EH (cell line): ENCODE data around the gene TMEM204.

ENCODE experiments used
- DNase-seq: peaks from one replicate; pipeline ENCODE4 v3.0.0-alpha.2; 2015; ENCODE audit warnings: low read depth

Gene TMEM204

DNA sequence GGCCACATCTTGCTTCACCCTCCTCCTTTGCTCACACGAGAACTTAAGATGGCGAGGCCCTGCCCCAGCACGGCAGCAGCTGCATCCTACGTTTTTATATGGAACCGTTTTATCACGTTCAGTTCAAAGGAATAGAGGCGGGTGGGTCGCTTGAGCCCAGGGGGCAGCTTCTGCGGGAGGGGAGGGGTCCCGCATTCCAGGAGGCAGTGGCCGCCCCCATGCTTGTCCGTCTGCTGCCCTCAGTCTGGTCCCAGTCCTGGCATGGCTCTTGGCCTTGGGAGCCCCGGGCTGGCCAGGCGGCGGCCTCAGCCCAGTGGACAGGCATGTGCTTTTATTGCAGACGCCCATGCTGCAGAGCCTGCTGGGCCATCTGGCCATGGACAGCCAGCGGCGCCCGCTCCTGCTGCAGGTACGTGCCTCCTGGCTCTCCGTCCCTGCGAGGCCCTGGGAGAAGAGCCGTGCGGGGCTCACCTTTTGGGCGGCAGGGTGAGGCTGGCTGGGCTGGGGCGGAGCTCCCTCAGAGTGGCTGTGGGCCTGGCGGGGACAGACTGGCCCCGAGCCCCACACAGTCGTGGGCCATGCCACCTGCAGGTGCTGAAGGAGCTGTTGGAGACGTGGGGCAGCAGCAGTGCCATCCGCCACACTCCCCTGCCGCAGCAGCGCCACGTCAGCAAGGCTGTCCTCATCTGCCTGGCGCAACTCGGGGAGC is 33.6 kb upstream of the TMEM204 start:
- no peak for DNase-seq

DNA sequence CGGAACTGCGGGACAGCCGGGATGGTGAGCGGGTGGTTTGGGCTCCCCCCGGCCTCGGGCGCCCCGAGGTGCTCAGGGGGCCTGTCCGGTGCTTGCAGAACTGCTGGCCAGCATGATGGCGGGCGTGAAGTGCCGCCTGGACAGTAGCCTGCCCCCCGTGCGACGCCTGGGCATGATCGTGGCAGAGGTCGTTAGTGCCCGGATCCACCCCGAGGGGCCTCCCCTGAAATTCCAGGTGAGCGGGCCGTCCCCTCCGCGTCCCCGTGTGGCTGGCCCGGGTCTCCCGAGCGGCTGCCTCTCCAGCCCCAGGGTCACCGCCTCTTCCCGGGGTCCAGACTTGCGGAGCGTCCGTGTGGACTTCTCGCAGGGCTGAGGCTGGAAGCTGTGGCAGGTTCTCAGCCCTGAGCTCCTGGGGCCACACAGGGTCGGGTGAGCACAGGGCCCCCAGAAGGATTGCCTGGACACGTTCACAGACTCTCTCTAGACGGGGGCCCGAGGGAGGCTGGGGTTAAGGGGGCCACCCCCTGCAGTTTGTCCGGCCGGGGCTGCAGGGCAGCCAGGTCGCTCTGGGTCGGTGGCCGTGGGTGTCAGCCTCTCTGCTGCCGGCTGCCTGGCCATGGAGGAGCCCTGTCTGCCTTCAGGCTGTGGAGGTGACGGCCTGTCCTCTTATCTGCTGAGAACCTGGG is 32.9 kb upstream of the TMEM204 start:
- DNase-seq = no peak

DNA sequence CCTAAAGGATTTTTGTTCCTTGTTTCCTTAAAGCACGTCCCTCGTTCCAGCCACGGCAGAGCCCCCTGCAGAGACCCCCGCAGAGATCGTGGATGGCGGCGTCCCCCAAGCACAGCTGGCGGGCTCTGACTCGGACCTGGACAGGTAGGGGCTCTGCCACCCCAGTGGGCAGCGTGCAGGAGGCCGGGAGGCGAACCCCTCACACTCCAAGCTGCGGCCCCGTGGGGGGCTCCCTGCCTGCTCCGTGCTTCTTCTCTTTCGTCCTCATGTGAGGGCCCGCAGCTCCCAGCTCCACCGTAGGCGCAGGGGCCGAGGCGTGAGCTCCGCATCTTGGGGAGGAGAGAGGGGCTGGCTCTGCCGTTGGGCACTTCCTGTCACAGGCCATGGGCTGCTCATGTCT is 31.8 kb upstream of the TMEM204 start:
- DNase-seq = no peak

DNA sequence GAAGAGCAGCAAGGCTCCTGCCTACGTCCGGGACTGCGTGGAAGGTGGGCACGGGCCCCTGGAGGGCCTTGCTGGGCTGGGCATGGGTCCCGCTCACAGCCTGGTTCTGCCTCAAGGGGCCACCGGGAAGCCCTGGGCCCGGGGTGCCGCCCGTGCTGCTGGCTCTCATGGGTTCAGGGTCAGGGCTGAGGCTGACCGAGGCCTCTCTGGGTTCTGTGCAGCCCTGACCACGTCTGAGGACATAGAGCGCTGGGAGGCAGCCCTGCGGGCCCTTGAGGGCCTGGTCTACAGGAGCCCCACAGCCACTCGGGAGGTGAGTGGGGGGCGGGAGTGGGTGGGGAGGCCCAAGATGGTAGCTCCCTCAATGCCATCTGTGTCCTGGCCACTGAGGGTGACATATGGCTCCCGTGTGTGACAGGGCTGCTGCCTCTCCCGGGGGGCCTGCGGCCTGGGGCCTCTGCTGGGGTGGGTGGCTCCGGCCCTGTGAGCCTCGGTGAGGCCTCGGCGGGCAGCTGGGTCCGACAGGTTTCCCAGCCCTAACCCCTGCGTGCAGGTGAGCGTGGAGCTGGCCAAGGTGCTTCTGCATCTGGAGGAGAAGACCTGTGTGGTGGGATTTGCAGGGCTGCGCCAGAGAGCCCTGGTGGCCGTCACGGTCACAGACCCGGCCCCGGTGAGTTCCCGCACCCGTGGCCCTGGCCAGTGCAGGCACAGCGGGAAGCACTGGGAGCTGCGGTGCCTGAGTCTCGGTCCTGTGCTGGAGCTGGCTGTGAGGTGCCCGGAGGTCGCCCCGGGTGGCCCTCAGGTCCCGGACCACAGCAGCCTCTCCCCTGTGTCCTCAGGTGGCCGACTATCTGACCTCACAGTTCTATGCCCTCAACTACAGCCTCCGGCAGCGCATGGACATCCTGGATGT is 31.1 kb upstream of the TMEM204 start:
- no peak for DNase-seq

DNA sequence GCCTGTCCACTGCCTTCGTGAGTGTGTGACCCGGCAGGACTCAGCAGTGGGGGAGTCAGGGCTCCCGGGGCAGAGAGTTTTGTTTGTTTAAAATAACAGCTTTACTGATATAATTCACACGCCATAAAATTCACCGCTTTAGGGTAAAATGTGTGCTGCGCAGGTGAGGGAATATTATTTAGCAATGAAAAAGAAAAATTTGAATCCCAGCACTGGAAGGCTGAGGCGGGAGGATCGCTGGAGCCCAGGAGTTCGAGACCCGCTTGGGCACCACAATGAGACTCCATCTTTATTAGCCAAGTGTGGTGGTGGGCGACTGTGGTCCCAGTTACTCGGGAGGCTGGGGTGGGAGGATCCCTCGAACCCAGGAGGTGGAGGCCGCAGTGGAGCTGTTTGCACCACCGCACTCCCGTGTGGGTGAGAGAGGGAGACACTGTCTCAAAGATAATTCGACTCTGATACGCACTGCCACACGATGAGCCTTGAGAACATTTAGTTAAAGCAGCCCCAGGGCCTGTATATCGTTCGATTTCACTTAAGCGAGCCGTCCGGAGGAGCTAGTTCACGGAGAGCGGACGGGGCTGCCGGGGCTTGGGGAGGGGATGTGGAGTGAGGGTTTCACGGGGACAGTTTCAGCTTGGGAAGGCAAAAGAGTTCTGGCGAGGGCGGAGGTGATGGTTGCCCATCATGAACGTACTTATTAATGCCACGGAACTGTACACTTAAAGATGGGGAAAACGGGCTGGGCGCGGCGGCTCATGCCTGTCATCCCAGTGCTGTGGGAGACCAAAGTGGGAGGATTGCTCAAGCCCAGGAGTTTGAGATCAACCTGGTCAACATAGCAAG is 30.1 kb upstream of the TMEM204 start:
- DNase-seq = no peak

DNA sequence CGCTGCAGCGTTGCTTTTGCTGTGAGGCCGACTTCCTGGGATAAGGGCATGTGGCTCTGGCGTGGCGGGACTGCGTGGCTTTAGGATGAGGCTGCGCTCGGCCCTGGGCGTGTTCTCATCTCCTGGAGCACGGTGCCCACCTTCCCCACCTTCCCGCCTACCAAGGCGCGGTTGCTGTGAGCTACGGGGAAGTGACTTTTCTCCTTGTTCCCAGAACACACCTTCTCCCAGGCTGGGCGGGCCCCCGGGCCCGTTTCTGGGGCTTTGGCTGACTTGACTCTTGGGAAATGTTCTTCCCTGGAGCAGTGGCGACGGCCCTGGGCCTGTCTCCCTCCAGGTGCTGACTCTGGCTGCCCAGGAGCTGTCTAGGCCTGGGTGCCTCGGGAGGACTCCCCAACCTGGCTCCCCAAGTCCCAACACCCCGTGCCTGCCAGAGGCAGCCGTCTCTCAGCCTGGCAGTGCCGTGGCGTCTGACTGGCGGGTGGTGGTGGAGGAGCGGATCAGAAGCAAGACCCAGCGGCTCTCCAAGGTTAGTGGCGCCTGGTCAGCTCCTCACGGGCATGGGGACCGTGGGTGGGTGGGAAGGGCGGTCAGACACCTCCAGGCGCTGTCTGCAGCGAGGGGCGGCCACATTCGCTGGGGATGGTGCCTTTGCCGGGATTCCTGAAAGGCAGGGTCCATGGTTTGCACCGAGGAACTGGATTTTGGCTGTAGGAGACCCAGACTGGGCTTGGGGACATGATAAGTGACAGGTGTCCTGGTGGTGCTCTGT is 28.2 kb upstream of the TMEM204 start:
- no peak for DNase-seq

DNA sequence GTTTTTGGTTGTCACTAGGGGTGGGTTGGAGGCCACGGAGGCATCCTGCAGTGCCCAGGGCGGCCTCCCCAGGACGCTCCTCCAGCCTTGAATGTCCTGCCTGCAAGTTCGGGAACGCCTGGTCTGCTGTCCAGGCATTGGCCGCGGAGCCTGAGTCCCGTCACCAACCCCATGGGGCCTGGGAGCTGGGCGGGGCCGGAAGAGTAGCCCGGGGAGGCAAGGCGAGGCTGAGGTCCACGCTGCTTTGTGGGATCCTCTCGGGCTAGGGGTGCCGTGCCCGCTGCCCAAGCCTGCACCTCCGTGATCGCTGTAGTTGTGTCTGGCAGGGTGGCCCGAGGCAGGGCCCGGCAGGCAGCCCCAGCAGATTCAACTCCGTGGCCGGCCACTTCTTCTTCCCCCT is 27.6 kb upstream of the TMEM204 start:
- DNase-seq = no peak

DNA sequence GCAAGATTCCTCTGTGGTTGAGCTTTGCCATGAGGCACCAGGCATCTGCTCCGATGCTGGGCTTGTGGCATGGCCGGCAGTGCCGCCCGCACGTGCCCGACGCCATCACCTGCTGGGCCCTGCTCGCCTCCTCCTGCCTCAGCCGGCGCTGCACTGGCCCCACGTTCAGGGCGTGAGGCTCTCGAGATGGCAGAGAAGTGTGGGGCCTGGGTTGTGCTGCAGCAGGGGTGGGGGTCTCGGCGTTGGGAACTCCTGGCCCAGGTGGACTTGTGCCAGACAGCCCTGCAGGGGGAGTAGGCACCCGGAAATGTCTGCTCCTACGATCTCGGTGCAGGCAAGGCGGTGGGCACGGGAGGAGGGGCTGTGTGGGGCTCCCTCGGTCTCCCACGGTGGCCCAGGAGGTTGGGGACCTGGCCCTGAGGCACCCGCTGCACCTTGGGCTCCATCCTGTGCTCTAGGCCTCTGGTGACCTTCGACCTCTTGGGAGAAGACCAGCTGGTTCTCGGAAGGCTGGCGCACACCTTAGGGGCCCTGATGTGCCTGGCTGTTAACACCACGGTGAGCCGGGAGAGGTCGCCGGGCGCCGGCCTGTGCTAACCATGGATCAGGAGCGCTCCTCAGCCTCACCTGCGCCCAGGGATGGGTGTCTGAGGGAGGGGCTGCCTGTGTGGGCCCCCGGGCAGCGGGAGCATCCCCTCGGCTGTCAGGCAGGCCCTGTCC is 26.8 kb upstream of the TMEM204 start:
- no peak for DNase-seq

DNA sequence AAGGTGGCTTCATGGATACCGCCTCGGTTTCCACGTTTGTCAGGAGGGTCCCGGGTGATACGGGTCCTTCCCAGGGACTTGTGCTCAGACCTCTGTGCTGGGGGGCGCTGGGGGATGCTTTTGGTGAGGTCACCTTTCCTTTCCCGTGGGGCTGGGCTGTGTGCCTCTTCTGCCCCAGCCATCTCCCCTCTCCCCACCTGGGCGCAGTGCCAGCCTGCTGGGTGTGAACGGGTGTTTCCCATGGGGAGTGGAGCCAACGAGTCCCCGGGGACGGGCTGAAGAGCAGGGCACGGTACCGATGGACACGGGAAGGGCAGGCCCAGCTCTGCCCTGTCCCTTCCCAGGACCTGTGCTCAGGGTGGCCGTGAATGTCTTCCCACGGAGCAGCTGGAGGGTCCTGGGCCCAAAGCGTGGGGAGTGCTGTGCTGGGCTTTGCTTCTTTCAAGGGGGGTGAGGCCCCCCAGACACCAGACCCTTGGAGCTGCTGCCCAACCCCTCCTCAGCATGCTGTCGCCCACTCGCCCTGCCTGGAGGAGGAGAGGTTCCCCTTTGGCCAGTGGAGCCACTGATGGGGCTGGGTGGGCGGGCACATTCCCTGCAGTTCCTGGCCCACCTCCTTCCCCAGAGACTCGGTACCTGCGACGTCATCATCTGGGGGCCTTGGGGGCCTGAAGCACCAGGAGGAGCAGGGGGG is 24.8 kb upstream of the TMEM204 start:
- DNase-seq = no peak

DNA sequence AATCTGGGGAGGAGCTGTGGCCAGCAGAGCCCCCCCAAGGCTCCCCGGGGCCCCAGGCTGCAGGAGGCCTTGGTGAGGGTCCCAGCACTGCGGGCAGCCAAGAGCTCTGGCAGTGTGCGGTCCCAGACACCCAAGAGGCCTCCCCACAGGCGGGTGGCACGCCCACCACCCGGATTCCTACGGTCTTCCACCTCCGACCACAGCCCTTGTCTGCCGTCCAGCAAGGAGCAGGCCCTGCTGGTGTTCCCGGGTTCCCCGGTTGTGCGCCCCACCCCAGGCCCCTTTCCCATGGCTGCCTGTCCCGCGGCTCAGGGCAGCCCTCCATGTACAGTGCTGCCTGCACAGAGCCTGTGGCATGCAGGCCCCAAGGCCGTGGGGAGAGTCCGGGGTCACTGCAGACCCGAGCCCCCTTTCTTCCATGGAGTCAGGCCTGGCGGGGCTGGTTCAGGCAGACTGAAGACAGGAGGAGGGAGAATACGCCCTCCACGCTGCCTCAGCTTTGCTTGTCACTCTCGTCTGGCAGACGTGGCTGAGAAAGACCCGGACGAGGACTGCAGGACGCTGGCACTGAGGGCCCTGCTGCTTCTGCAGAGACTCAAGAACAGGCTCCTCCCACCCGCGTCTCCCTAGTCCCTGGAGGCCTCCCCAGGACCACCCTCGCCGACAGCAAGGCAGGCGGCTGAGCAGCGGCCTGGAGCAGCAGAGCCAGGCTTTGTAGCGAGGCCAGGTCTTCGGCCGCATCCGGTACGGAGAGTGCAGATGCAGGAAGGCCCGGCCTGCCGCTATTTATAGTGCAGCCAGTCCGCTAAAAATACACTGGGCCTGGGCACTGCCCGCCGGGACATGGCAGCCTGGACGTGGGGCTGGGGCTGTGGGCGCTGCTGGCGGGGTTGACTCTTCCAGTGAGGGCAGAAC is 23.9 kb upstream of the TMEM204 start:
- DNase-seq = no peak

DNA sequence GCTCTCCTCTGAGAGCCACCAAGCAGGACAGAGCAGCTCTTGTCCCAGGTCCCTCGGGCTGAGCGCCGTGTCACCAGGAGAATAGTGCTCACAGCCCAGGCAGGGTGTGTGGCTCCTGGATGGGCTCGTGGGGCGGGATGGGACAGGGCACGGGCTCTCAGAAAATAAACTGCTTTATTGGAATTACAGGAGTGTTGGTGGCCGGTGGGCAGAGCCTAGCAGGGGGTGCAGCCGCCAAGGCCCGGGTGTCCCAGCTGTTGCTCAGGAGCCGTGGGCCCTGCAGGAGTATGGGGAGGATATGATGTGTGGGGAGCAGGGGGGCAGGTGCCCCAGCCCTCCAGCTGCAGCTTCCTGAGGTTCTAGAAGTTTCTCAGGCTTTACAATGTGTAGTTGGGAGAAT is 23.2 kb upstream of the TMEM204 start:
- no peak for DNase-seq

DNA sequence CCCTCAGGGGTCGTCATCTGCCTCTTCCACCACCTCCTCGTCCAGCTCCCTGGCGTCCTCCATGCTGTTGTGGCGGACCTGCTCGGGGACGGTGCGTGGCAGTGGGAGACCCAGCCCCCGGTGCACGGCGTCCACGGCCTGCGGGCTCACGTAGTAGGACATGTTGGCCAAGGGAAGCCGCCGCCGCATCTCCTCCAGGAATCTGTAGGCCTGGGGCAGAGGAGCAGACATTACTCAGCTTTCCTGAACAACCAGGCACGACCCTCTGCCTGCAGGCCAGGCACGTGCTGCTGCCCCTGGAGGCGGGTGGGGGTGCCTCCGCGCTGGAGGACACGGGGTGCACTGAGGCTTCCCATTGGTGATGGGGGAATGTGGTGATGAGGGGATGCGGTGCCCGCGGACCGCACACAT is 22.5 kb upstream of the TMEM204 start:
- DNase-seq = no peak

DNA sequence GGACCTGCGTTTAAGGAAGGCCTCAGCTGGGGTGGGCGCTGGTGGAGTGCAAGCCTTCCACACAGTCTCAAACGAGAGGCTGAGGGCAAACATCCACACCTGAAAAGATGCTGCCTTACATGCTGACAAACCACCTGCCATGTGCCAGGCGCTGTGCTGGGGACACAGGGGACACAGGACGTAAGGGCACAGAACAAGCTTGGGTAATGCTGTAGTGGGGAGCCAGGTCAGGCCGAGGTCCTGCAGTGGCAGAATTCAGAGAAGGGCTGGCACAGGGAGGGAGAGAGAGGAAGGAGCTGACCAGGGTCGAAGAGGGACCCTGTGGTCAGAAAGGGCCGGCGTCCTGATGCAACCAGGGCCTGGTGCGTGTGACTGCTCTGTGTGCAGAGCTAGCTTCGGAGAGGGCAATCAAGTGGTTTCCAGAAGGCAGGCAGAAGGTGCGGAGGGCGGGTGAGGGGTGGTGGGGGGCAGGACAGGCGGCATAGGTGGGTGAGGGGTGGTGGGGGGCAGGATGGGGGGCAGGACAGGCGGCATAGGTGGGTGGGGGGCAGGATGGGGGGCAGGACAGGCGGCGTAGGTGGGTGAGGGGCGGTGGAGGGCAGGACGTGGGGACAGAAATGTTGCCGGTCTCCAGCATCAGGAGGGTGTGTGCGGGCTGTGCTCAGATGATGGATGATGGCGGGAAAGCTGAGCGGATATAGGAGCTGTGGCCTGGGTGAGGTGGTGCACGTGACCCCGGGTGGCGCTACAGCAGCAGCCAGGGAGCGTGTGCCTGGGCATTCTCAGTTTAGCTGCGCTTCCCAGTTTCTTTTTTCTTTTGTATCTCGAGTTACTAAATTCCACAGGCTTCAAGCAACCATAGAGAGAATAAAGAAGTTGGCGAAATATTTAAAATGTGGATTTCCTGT is 21.6 kb upstream of the TMEM204 start:
- DNase-seq = no peak

DNA sequence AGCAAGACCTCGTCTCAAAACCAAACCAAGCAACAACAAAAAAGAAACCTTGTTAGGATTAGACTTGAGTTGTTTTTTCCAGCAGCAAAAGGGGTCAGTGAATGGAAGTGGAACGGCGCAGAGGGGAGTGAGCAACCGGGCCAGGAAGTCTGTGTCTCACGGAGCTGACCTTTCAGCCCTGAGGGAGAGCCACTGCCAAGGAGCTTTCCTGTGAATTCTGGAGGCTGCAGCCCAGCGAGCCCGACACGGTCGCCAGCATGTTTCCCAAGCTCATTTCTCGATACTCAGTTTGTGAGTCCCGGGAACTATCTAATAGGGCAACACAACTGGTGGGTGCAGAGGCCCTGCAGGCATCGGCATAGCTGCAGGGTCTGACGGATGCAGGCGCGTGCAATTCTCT is 20.7 kb upstream of the TMEM204 start:
- no peak for DNase-seq

DNA sequence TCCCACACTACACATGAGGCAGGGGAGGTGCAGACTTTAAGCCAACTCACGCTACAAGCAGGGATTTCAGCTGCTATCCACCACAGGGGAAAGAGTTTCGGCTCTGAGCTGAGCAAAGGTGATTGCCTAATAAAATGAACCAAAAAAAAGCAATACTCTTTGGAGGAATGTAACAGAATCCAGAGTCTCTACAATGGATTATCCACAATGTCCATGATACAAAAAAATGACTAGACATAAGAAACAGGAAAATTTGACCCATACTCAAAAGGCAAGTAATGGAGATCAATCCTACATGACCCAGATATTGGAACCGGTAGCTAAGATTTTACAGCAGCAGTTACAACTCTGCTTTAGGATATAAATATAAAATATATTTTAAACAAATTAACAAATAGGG is 19.0 kb upstream of the TMEM204 start:
- no peak for DNase-seq

DNA sequence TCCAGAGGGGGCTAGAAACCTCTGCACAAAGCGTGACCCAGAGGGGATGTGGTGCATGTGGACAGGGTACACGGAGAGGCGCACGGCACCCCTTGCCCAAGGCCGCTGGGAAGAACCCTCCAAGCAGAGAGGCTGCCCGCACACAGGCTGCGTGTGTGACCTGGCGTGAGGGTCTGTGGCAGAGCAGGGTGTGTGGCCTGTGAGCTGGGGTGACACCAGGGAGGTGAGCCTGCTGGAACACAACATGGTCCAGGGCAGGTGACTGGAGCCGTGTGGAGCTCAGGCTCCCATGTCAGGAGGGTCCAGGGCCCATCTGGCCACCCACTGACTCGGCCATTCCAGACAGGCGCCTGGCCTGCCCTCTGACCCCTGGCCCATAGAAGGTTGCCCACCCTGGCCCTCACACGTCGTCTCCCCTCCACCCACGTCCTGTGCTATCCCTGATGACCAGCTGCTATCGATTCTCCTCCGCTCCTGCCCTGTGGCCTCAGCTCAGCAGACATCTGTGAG is 14.8 kb upstream of the TMEM204 start:
- no peak for DNase-seq

DNA sequence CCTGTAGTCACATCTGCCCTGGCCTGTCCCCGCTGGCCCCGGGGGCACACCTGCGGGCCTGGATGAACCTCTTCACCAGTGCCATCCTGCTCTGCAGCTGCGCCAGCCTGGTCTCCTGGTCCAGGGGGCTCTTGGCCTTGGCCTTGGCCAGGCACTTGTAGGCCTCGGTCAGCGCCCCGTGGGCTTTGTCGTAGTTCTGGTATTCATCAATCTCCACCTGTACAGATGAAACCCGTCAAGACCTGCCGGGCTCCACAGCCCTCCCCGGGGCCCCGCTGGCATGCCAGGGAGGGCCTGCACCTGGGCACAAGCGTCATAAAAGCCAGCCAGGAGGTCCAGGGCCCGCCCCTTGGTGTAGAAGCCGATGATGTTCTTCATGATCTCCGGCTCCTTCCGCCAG is 13.6 kb upstream of the TMEM204 start:
- no peak for DNase-seq

DNA sequence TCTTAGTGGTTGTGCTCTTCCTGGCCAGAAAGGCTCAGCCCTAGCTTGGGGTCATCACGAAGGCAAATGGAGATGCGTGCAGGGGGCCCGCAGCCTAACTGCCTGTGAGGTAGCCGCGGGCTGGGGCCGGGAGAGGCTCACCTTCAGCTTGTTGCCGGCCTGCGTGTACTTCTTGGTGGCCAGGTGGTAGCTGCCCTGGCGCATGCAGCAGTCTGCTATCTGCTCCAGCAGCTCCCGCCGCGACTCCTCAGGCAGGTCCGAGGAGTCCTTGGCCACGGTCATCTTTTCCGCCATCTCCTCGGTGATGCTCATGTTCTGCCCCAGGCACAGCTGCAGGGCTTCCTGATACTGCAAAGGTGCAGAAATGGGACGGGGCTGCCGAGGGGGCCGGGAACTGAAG is 13.0 kb upstream of the TMEM204 start:
- no peak for DNase-seq
